T-cell (primary cell): ENCODE results near the gene MRPL47. TPM values are rescaled to one million over a fixed set of nuclear protein-coding genes. Genes with fewer than 3 reads are reported as not detected.

Experiments used
- ATAC-seq, 4 experiments: fragments of 200-7000 bp in 3 of 4; fragments of 150-1000 bp in 1 of 4; cut with Tn5 transposase; replicated peaks in 1 of 4; 1 replicate in 3 of 4; 2 replicates in 1 of 4; pipeline ENCODE4 v1.10.0; 2021; ENCODE audit warnings: moderate library complexity in 3 of 4, mild to moderate bottlenecking in 2 of 4, moderate number of reproducible peaks in 1 of 4
- CTCF ChIA-PET, 2 donors: fragments of 300-600 bp; sonication (Branson Sonifier 250); formaldehyde crosslinking; loops; one replicate each; lab custom pipeline; 2022; ENCODE audit warnings: antibody characterized with exemption in 2 of 2; lab: Charles Lee
- POLR2A ChIA-PET, 2 donors: fragments of 300-600 bp; sonication (Branson Sonifier 250); formaldehyde crosslinking; loops; one replicate each; lab custom pipeline; 2022; ENCODE audit warnings: antibody characterized with exemption in 2 of 2; lab: Charles Lee
- DNase-seq, 35 experiments: peaks; one replicate each; pipeline versions ENCODE4 v3.0.0 to v3.0.0-alpha.2; 2013 to 2023
- H3K27ac ChIP-seq: one replicate; pipeline ENCODE4 v1.5.1; 2013; ENCODE audit warnings: low read length
- H3K27me3 ChIP-seq, 2 experiments: replicated peaks in 1 of 2; 1 replicate in 1 of 2; 2 replicates in 1 of 2; pipeline versions ENCODE4 v1.6.1 to v1.7.0; 2013; ENCODE audit warnings: low read length in 1 of 2, mixed read lengths in 1 of 2; ENCODE audit not compliant: control insufficient read depth in 2 of 2, insufficient read depth in 2 of 2; ENCODE audit errors: extremely low read depth in 1 of 2
- H3K36me3 ChIP-seq, 2 donors: 1 replicate in 1 of 2; 2 replicates in 1 of 2; pipeline versions ENCODE4 v1.6.1 to v1.7.0; 2013; ENCODE audit warnings: low read length in 1 of 2; ENCODE audit not compliant: control insufficient read depth in 2 of 2, insufficient read depth in 1 of 2; ENCODE audit errors: extremely low read depth in 1 of 2
- H3K4me1 ChIP-seq, 2 experiments: 1 replicate in 1 of 2; 2 replicates in 1 of 2; pipeline versions ENCODE4 v1.6.1 to v1.7.0; 2013; ENCODE audit warnings: low read length in 2 of 2, mixed read lengths in 1 of 2; ENCODE audit not compliant: insufficient read depth in 2 of 2, control insufficient read depth in 1 of 2; ENCODE audit errors: extremely low read depth in 1 of 2
- H3K4me3 ChIP-seq, 2 donors: 1 replicate in 1 of 2; 2 replicates in 1 of 2; pipeline versions ENCODE4 v1.5.1 to v1.7.0; 2013; ENCODE audit warnings: mild to moderate bottlenecking in 2 of 2, low read length in 1 of 2, moderate library complexity in 1 of 2; ENCODE audit not compliant: control insufficient read depth in 1 of 2; ENCODE audit errors: extremely low read depth in 1 of 2
- H3K9me3 ChIP-seq: 2 replicates; pipeline ENCODE4 v1.7.0; 2013
- H3K27ac Mint-ChIP-seq, 2 donors: one replicate each; pipeline ENCODE4 v1.8.0; 2020 to 2021; ENCODE audit warnings: mild to moderate bottlenecking in 2 of 2, mixed read lengths in 2 of 2
- H3K27me3 Mint-ChIP-seq, 2 donors: one replicate each; pipeline ENCODE4 v1.8.0; 2021 to 2022; ENCODE audit warnings: mixed read lengths in 2 of 2
- H3K36me3 Mint-ChIP-seq: one replicate; pipeline ENCODE4 v1.8.0; 2021; ENCODE audit warnings: mixed read lengths
- H3K4me1 Mint-ChIP-seq, 3 donors: one replicate each; pipeline ENCODE4 v1.8.0; 2020 to 2022; ENCODE audit warnings: mixed read lengths in 3 of 3, mild to moderate bottlenecking in 1 of 3
- H3K4me3 Mint-ChIP-seq, 3 donors: one replicate each; pipeline ENCODE4 v1.8.0; 2020 to 2022; ENCODE audit warnings: mild to moderate bottlenecking in 3 of 3, mixed read lengths in 3 of 3, moderate library complexity in 3 of 3
- H3K9me3 Mint-ChIP-seq, 3 donors: one replicate each; pipeline ENCODE4 v1.8.0; 2020 to 2022; ENCODE audit warnings: mixed read lengths in 3 of 3
- WGBS: methylation state at CpG from one replicate; pipeline ENCODE4 v1.1.5; 2013; ENCODE audit warnings: missing lambda C conversion rate; ENCODE audit not compliant: insufficient coverage; 5-methylcytosine and 5-hydroxymethylcytosine counted together
- total RNA-seq, 35 experiments: library from RNA in 6 of 35; stranded (reverse) in 6 of 35; fragments of 120-200 nt in 1 of 35; gene quantifications; one replicate each; pipeline versions ENCODE4 v1.2.1 to v1.2.4 and lab custom pipeline; 2013 to 2026

MRPL47 gene
- total RNA-seq, 5 donors from 2014 or later (not counting 1 experiment from before 2014, with no cell fraction given): 16.2 to 22.7 (median 19.7) TPM

DNA sequence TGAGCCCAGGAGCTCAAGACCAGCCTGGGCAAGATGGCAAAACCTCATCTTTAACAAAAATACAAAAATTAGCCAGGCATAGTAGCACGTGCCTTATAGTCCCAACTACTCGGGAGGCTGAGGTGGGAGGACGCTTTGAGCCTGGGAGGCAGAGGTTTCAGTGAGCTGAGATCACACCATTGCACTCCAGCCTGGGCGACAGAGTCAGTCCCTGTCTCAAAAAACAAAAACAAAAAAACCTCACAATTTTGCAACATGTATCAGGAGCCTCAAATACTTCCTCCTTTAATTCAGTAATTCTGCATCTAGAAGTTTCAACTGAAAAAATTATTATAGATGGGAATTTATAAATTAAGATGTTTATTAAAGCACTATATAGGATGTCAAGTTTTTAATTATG, 1.1 kb downstream of the MRPL47 start:
- Mint-ChIP-seq H3K27ac (peak overlapping the region in 1 of 2 donors; percentile 100), H3K4me1 (peaks cover 37 to 46% (median 40%) of the 10 kb centered on the region in 3 donors), H3K9me3 (no peaks in the 10 kb centered on the region), H3K36me3 (peaks cover 27% of the 10 kb centered on the region), H3K27me3 (no peaks in the 10 kb centered on the region), H3K4me3 (peak overlapping the region; percentile 96 to 100 (median 99))
- Histone ChIP-seq H3K27ac (no peak overlapping the region), H3K9me3 (no peaks in the 10 kb centered on the region), H3K27me3 (no peaks in the 10 kb centered on the region), H3K4me1 (peaks cover 9 to 18% of the 10 kb centered on the region in 2 experiments), H3K36me3 (peaks cover 6 to 34% of the 10 kb centered on the region in 2 donors), H3K4me3 (no peak overlapping the region)
- POLR2A ChIA-PET: interaction anchor here in 1 of 2 donors (0.6 kb wide), 1 partner anchor 41 kb away, joined by 3 read pairs; the partner anchor contains the start of gene ACTL6A
- no peak for DNase-seq
- ATAC-seq: no peak
- CTCF ChIA-PET: interaction anchor here in 1 of 2 donors (0.8 to 2.7 kb wide), 2 partner anchors 46 to 49 kb away, joined by 3 to 15 read pairs; partner anchors contain the start of gene USP13
- WGBS: 80% methylated on average over 1 of the region's 4 CpGs

DNA sequence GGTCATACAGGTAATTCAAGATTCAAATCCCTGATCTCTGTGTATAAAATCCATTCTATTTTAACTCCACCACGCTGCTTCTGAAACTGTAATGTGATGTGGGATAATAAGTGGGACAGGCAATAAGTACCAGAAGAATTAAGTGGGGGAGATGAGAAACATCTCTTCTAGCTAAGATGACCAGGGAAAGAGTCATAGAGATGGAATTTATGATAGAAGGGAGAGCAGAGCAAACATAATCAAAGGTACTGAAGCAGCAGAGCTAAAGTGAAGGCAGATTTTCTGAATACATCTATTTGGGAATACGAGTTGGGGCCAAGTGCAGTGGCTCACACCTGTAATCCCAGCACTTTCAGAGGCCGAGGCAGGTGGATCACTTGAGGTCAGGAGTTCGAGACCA, 4.9 kb downstream of the MRPL47 start:
- Mint-ChIP-seq H3K27me3 (no peaks in the 10 kb centered on the region), H3K4me1 (peaks cover 14 to 21% (median 19%) of the 10 kb centered on the region in 3 donors), H3K36me3 (peaks cover 33% of the 10 kb centered on the region), H3K27ac (no peak overlapping the region), H3K9me3 (no peaks in the 10 kb centered on the region), H3K4me3 (no peak overlapping the region)
- ChIA-PET CTCF (interaction anchor here in 1 of 2 donors (0.7 kb wide), 1 partner anchor 50 kb away, joined by 3 read pairs; no protein-coding TSS in a partner anchor), POLR2A (no interaction called here)
- Histone ChIP-seq H3K9me3 (no peaks in the 10 kb centered on the region), H3K4me3 (no peak overlapping the region), H3K36me3 (peaks cover 11 to 61% of the 10 kb centered on the region in 2 donors), H3K27me3 (no peaks in the 10 kb centered on the region), H3K4me1 (peaks cover 5 to 7% of the 10 kb centered on the region in 2 experiments), H3K27ac (no peak overlapping the region)
- WGBS: no CpG with 5 or more reads among the region's 4 CpGs
- no peak for DNase-seq
- no peak for ATAC-seq

DNA sequence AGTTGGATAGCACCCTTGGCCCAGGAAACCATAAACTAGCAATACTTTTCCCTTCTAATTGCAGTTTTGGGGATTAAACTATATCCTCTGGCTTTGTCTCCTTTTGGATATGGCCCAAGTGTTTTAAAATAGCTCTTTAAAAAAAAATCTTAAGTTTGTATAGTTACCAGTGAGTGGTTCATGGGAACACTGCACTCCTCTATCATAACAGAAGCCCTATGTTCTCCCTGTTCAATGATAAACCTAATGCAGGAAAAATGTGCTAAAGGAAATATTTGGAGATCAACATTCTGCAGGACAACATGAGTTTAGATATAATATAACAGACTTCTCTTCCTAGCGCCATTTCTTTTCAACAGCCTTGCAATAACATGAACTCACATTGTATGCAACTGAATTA, 13.1 kb downstream of the MRPL47 start:
- POLR2A ChIA-PET: no interaction called here
- ATAC-seq (no peak), DNase-seq (no peak)
- WGBS: no CpG with 5 or more reads among the region's 1 CpG
- Mint-ChIP-seq H3K27me3 (no peaks in the 10 kb centered on the region), H3K27ac (no peak overlapping the region), H3K4me1 (no peaks in the 10 kb centered on the region), H3K36me3 (peaks cover 51% of the 10 kb centered on the region), H3K9me3 (no peaks in the 10 kb centered on the region), H3K4me3 (no peak overlapping the region)
- no peaks in the 10 kb centered on the region for H3K9me3 ChIP-seq
- H3K4me3 ChIP-seq: no peak overlapping the region
- CTCF ChIA-PET: interaction anchor here (0.5 to 1.0 kb wide), 2 partner anchors 10 to 35 kb away, joined by 3 to 4 read pairs; no protein-coding TSS in a partner anchor
- H3K27ac ChIP-seq: no peak overlapping the region
- H3K4me1 ChIP-seq: no peaks in the 10 kb centered on the region
- no peaks in the 10 kb centered on the region for H3K27me3 ChIP-seq
- peaks cover 0 to 82% of the 10 kb centered on the region in 2 donors for H3K36me3 ChIP-seq

GRCh38 chr3:179590669-179591068, 13.8 kb downstream of the MRPL47 start:
- H3K4me3 Mint-ChIP-seq: no peak overlapping the region
- ChIA-PET POLR2A (no interaction called here), CTCF (interaction anchor here in 1 of 2 donors (0.7 to 1.0 kb wide), 2 partner anchors 11 to 575 kb away, joined by 4 read pairs; no protein-coding TSS in a partner anchor)
- Histone ChIP-seq H3K4me3 (no peak overlapping the region), H3K36me3 (peaks cover 0 to 86% of the 10 kb centered on the region in 2 donors), H3K27me3 (no peaks in the 10 kb centered on the region), H3K27ac (no peak overlapping the region), H3K4me1 (no peaks in the 10 kb centered on the region), H3K9me3 (no peaks in the 10 kb centered on the region)
- no peaks in the 10 kb centered on the region for H3K4me1 Mint-ChIP-seq
- no peaks in the 10 kb centered on the region for H3K9me3 Mint-ChIP-seq
- ATAC-seq (no peak), DNase-seq (no peak)
- WGBS: 100% methylated on average over 1 of the region's 2 CpGs
- H3K36me3 Mint-ChIP-seq: peaks cover 55% of the 10 kb centered on the region
- H3K27me3 Mint-ChIP-seq: no peaks in the 10 kb centered on the region
- no peak overlapping the region for H3K27ac Mint-ChIP-seq

- Mint-ChIP-seq H3K27ac (no peak overlapping the region), H3K4me1 (no peaks in the 10 kb centered on the region), H3K4me3 (no peak overlapping the region), H3K36me3 (peaks cover 49% of the 10 kb centered on the region), H3K9me3 (no peaks in the 10 kb centered on the region), H3K27me3 (no peaks in the 10 kb centered on the region)
- Histone ChIP-seq H3K4me3 (no peak overlapping the region), H3K27me3 (no peaks in the 10 kb centered on the region), H3K36me3 (peaks cover 0 to 88% of the 10 kb centered on the region in 2 donors), H3K4me1 (no peaks in the 10 kb centered on the region), H3K9me3 (no peaks in the 10 kb centered on the region), H3K27ac (no peak overlapping the region)
- POLR2A ChIA-PET: interaction anchor here in 1 of 2 donors (0.6 kb wide), 1 partner anchor 238 kb away, joined by 3 read pairs; no protein-coding TSS in a partner anchor
- CTCF ChIA-PET: no interaction called here
- DNase-seq: no peak
- no peak for ATAC-seq
Measured at GRCh38 chr3:179589143-179589542, 15.3 kb downstream of the MRPL47 start.

GRCh38 chr3:179580992-179581391, 23.4 kb downstream of the MRPL47 start:
- Histone ChIP-seq H3K4me1 (no peaks in the 10 kb centered on the region), H3K27ac (no peak overlapping the region), H3K9me3 (no peaks in the 10 kb centered on the region), H3K27me3 (no peaks in the 10 kb centered on the region), H3K36me3 (peaks cover 6 to 78% of the 10 kb centered on the region in 2 donors), H3K4me3 (no peak overlapping the region)
- Mint-ChIP-seq H3K27ac (no peak overlapping the region), H3K36me3 (peaks cover 37% of the 10 kb centered on the region), H3K27me3 (no peaks in the 10 kb centered on the region), H3K9me3 (no peaks in the 10 kb centered on the region), H3K4me3 (no peak overlapping the region), H3K4me1 (no peaks in the 10 kb centered on the region)
- DNase-seq (no peak), ATAC-seq (no peak)
- POLR2A ChIA-PET: no interaction called here
- WGBS: no CpG with 5 or more reads among the region's 1 CpG
- CTCF ChIA-PET: no interaction called here
